H1 (cell line): ENCODE measurements around the gene C14orf119. TPM values are rescaled to one million over a fixed set of nuclear protein-coding genes. Genes with fewer than 3 reads are reported as not detected.

Experiments
- EP300 ChIP-seq, 2 experiments: IDR thresholded peaks; 1 replicate in 1 of 2; 2 replicates in 1 of 2; pipeline ENCODE4 v1.6.1; 2011 to 2012; ENCODE audit warnings: low read depth in 2 of 2, low read length in 2 of 2, mild to moderate bottlenecking in 2 of 2, borderline replicate concordance in 1 of 2, inconsistent platforms in 1 of 2, moderate library complexity in 1 of 2
- RNF2 ChIP-seq: fragments of 200-900, 300-1000 bp; sonication (generic); IDR thresholded peaks from 2 replicates; pipeline ENCODE4 v1.7.1; 2016; ENCODE audit warnings: borderline replicate concordance, low read depth, mild to moderate bottlenecking, antibody characterized with exemption, low read length; ENCODE audit not compliant: poor library complexity, severe bottlenecking; ENCODE audit errors: missing control alignments
- SIX5 ChIP-seq: IDR thresholded peaks from 2 replicates; pipeline ENCODE4 v1.6.1; 2011; ENCODE audit warnings: mild to moderate bottlenecking, low read depth, low read length
- TAF1 ChIP-seq: IDR thresholded peaks from 2 replicates; pipeline ENCODE4 v1.6.1; 2011; ENCODE audit warnings: mild to moderate bottlenecking, low read depth, low read length
- polyA plus RNA-seq, 7 experiments: library from polyadenylated mRNA; depleted of rRNA in 3 of 7; stranded (reverse) in 5 of 7; unstranded in 2 of 7; fragments of >200 nt in 5 of 7; fragments of 200-250 nt in 2 of 7; gene quantifications; 1 replicate in 5 of 7; 2 replicates in 1 of 7; 4 replicates in 1 of 7; pipeline versions ENCODE4 v1.2.1 to v1.2.3, GENCODE V29; 2011 to 2013; ENCODE audit warnings: missing spikeins in 2 of 7, mixed read lengths in 2 of 7
- total RNA-seq: library from RNA; stranded (reverse); fragmentation: NEBNext Ultra II Directional; extraction: Animal tissue kit (Norgen Biotek cat#: 25700); gene quantifications from 2 replicates; pipeline ENCODE4 v1.2.1, GENCODE V29; 2021

The C14orf119 gene
- total and polyA plus RNA-seq, 2 of the 8 experiments (the other 6 are each of a cell fraction or from before 2014, with no cell fraction given): 78.1 to 94.0 TPM

DNA sequence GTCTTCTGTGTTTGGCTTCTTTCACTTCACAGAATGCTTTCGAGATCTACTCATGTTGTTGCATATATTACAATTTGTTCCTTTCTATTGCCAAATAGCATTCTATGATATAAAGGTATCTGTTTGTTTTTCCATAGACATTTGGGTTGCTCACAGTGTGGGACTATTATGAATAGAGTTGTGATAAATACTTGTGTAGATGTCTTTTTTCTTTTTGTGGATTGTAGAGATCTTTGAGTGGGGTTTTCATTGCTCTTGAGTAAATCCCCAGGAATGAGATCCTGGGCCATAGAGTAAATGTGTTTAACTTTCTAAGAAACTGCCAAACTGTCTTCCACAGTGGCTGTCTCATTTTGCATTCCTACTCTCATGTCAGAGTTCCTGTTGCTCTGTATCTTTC lies 48.6 kb downstream of the C14orf119 start (continued):
- no peak for TF ChIP-seq SIX5
- TF ChIP-seq RNF2: no peak
- TF ChIP-seq EP300 (IDR thresholded peaks at IDR 0.05; ENCODE audit: borderline replicate concordance in 1 of 2, low read depth in 2 of 2, low read length in 2 of 2): no peak
- no peak for TF ChIP-seq TAF1
